A549 (cell line): ENCODE data around the gene PAPPA2.

ENCODE experiments used
- CEBPB ChIP-seq, 2 experiments: fragments of >200 bp in 1 of 2; sonication (Bioruptor Twin) in 1 of 2; formaldehyde crosslinking in 1 of 2; IDR thresholded peaks; 2 replicates each; pipeline ENCODE4 v1.6.1; 2012 to 2016
- ESRRA ChIP-seq: fragments of 150-350 bp; IDR thresholded peaks from 2 replicates; pipeline ENCODE4 v1.6.1; 2014; ENCODE audit warnings: mild to moderate bottlenecking, low read length, borderline replicate concordance
- POLR2A ChIP-seq: IDR thresholded peaks from 2 replicates; pipeline ENCODE4 v1.6.1; 2012; ENCODE audit warnings: mild to moderate bottlenecking, low read length
- SREBF2 ChIP-seq: fragments of 450-650 bp; IDR thresholded peaks from 2 replicates; pipeline ENCODE4 v1.6.1; 2014; ENCODE audit warnings: mild to moderate bottlenecking, moderate library complexity
- TF ChIP-seq, protein P1 (sequence below): fragments of >200 bp; sonication (Bioruptor Twin); formaldehyde crosslinking; IDR thresholded peaks from 3 replicates; pipeline ENCODE4 v1.5.1; 2016

DNA sequence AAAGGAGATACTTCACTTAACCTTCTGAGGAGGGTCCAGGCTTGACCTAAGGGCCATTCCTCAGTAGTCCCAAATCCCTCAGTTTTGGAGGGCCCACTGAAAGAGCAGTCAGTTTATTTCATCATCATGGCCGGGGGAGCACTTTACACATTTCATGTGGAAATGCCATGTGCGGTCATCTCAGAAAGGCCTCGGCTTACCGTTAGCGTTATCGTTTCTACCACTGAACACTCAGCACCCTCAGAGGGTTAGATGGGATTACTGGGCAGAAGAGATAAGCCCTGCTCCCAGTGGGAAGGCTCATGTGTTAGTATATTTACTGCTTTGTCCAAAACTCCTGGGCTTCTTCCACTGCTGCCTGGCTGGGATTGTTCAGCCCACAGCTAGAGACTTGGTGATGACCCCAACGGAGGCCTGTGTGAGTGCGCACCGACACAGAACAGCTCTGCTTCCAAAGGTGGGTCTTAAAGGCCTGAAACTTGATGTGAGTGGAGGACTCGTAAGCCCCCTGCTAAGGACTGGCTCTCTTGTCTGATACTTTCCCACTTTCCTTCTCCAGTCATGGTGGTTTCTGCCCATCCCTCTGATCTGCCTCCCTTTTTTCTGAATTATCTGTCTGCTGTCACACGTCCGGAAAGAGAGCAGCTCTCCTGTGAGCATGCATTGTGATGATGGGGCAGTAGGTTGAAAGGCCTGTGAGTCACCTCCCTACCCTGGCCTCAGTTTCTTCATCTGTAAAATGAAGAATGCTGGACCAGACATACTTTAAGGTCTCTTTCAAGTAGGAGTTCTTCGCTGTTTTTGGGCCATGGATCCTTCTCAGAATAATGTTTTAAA lies 417.0 kb downstream of the PAPPA2 start:
- TF ChIP-seq SREBF2 (no peak), ESRRA (no peak), POLR2A (no peak), CEBPB (IDR thresholded peaks at IDR 0.05) (no peak)
- TF ChIP-seq, protein P1, sequence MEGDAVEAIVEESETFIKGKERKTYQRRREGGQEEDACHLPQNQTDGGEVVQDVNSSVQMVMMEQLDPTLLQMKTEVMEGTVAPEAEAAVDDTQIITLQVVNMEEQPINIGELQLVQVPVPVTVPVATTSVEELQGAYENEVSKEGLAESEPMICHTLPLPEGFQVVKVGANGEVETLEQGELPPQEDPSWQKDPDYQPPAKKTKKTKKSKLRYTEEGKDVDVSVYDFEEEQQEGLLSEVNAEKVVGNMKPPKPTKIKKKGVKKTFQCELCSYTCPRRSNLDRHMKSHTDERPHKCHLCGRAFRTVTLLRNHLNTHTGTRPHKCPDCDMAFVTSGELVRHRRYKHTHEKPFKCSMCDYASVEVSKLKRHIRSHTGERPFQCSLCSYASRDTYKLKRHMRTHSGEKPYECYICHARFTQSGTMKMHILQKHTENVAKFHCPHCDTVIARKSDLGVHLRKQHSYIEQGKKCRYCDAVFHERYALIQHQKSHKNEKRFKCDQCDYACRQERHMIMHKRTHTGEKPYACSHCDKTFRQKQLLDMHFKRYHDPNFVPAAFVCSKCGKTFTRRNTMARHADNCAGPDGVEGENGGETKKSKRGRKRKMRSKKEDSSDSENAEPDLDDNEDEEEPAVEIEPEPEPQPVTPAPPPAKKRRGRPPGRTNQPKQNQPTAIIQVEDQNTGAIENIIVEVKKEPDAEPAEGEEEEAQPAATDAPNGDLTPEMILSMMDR, result no peak
